Hepatic stellate cell (primary cell): ENCODE measurements around the gene IFT122.
A peak's percentile ranks its signal among the peaks of the same experiment; 100 is the strongest.
"Not testable (repeated sequence)": the region's sequence is repeated elsewhere in the genome, so short reads cannot be mapped to it uniquely, and the experiment has no call there.

Experiments
- DNase-seq: peaks from one replicate; pipeline ENCODE4 v3.0.0; 2011; ENCODE audit warnings: low spot score

IFT122 gene

GRCh38 chr3:129473067-129473768 is 33.2 kb downstream of the IFT122 start:
- no peak for DNase-seq

DNA sequence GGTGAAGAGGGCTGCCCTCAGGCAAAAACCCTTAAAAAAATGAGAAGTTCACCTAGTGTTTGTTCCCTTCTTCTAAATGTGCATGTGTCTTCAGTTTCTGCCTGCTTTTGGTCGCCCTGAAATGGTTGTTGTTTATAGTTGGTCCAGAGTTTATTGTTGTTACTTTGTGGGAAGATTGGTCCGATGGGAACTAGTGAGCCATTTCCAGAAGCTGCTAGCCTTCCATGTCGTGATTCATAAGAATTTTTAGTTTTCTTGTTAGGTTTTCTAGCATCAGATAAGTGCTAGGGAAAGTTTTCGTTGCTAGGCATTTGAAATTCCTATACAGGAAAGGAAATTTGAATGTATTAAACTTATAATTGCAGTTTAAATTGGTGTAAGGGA is 33.7 kb downstream of the IFT122 start:
- no peak for DNase-seq

DNA sequence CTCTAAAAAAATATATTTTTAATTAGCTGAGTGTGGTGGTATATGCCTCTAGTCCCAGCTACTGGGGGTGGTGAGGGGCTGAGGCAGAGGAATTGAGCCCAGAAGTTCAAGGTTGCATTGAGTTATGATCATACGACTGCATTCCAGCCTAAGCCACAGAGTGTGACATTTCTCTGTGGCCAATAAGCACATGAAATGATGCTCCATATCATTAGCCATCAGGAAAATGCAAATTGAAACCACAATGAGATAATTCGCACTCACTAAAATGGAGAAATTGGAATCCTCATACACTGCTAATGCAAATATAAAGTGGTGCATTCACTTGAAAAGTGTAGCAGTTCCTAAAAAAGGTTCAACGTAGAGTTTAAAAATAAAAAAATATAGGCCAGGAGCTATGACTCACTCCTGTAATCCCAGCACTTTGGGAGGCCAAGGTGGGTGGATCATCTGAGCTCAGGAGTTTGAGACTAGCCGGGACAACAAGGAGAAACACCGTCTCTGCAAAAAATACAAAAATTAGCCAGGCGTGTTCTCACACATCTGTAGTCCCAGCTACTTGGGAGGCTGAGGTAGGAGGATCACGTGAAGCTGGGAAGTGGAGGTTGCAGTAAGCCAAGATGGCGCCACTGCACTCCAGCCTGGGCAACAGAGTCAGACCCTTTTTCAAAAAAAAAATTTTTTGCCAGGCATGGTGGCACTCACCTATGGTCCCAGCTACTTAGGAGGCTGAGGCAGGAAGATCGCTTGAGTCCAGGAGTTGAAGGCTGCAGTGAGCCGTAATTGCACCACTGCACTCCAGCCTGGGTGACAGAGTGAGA is 35.2 kb downstream of the IFT122 start:
- no peak for DNase-seq

DNA sequence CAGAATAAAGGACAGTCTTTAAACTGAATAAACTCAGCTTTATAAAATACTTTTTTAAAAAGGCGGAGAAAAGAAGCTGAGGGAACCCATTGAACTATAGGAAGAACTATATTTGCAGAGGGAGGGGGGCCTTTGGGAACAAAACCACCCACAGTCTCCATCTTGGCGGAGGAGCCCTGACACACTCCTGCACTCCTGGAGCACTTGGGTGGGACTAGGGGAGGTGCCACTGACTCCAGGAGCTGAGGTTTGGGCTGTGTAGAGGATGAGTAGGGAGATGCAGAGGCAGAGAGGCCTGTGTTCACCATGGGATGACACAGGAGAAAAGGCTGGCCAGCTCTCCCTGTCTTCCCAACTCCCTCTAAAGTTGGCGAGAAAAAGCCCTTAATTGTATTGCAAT is 35.8 kb downstream of the IFT122 start:
- DNase-seq = no peak

DNA sequence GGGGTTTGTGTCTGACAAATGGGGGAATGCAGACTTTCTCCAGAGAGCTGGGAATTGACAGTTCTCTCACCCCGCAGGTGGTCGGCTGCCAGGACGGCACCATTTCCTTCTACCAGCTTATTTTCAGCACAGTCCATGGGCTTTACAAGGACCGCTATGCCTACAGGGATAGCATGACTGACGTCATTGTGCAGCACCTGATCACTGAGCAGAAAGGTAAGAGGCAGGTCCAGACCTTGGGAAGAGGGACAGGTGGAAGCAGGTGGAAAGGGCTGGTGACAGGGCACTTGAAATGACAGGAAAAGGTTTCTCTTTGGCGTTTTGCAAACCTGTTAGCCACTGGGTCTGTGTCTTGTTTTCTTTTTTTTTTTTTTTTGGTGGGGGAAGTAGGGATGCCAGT is 36.6 kb downstream of the IFT122 start:
- no peak for DNase-seq

DNA sequence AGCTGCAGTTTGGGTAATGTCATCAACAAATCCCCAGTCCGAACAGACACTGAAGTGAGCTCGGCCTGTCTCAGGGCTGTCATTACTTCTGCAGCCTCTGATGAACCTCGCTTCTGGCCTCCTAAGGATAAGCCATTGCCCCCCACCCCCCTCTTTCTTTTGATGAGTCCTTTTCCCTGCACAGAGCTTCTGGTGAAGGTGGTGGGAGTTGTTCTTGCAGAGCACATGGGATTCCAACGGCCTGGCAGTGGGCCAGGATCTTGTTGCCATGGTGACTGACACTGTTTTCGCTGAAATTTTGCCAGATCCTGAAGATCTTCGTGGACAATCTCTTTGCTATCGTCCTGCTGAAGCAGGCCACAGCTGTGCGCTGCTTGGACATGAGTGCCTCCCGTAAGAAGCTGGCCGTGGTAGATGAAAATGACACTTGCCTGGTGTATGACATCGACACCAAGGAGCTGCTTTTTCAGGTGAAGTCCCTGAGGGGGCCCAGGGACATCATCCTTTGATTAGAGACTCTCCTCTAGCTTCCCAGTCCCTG is 41.3 kb downstream of the IFT122 start:
- DNase-seq = not testable (repeated sequence)

DNA sequence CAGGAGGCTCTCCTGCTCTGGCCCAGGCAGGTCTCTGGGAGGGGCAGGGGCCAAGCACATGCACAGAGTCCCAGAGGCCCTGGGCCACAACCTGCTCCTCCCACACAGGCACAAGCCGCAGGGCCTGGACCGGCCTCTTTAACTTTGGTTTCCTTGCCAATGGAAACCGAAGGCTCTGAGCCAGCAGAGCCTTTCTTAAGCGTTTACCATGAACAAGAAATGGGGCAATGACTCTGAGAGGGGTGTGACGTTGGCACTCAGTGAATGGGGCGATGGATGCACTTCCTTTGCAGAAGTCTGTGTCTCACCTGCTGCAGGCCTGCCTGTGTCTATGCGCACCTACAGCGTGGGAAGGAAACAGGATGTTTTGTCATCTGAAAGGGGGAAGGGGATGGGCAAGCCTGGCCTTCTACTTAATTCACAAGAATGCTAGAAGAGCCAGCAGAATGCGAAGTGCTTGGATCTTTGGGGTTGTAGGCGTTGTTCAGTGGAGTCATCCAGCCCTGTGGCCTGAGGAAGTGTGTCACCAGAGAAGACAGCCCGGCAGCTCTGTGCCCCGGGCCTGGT is 41.8 kb downstream of the IFT122 start:
- peak; percentile 28 for DNase-seq

DNA sequence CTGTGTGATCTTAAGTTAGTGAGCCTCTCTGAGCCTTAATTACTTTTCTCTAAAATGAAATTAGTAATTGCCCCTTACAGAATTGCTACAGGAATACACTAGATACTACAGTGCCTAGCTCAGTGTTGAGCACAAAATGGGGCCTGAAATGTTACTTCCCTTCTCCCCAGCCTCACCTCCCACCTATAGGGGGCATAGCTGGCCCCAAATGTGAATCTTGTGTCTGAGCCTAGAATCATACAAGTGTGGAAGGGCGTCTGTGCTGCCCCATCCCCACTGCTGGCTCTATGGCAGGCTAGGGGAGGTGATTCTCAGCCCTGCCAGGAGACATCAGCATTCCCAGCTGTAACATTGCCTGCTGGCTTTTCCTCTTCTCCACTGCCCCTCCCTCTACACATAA is 42.7 kb downstream of the IFT122 start:
- DNase-seq = no peak

- DNase-seq = no peak
These were observed 43.8 kb downstream of the IFT122 start for GRCh38 chr3:129483870-129484269.

- DNase-seq = not testable (repeated sequence)
These were observed 45.1 kb downstream of the IFT122 start for GRCh38 chr3:129485146-129485545.

GRCh38 chr3:129485721-129486663 is 46.0 kb downstream of the IFT122 start:
- DNase-seq = peak; percentile 50

DNA sequence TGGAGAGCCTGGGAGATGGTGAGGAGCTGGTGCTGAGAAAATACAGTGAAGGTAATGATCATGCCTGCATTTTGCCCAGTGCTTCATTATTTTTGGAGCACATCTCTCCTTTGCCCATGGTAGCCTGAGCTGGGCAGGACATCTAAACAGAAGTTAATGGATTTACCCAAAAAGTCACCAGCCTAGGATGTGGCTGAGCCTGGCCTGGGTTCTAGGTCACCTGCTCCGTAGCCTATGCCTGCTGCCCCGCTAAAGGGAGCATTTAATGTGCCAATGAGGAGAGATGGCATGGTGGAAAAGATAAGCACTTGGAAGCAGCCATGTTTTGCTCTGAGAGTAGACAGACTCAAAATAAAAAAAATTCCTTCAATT is 46.6 kb downstream of the IFT122 start:
- no peak for DNase-seq

GRCh38 chr3:129487183-129487867 is 47.3 kb downstream of the IFT122 start:
- DNase-seq = no peak

DNA sequence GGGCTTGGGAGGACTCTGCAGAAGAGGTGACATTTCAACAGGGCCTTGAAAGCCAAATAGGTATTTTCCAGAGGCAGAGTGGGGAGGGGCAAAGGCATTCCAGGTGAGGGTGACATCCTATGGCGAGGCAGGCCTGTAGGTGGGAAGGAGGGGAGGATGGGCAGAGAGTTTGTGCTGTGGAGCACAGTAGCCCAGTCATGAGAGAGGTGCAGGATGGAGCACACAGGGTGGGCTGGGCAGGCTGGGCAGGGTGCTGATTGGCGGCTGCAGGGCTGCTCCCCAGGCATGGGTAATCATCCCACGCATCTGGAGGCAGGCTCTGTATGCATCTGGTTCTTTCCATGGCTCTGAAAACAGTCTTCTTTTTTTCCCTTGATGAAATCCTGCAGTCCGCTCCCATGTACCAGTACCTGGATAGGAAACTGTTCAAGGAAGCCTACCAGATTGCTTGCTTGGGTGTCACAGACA is 47.9 kb downstream of the IFT122 start:
- DNase-seq = not testable (repeated sequence)

- not testable (repeated sequence) for DNase-seq
These were observed 49.2 kb downstream of the IFT122 start for GRCh38 chr3:129489258-129489657.

- peak; percentile 94 for DNase-seq
These were observed 50.2 kb downstream of the IFT122 start for GRCh38 chr3:129490273-129490675.

DNA sequence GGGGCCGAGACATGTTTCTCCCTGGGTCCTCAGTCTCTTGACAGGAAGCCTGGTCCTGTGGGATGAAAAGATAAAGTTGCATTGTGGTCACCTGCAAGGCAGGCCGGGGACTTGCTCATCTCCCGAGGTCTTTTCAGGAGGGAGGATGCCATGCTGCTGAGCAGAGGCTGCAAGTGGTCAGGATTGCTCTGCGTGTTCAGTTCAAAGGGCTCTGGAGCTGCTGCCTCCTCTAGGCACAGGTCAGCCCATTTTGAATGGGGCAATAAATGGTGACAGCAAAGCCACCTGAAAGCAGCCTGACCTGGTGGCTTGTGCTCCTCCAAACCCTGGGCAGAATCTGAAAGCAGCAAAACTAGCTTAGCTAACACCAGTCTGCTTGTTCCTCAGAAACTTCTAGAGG is 51.1 kb downstream of the IFT122 start:
- DNase-seq = not testable (repeated sequence)

DNA sequence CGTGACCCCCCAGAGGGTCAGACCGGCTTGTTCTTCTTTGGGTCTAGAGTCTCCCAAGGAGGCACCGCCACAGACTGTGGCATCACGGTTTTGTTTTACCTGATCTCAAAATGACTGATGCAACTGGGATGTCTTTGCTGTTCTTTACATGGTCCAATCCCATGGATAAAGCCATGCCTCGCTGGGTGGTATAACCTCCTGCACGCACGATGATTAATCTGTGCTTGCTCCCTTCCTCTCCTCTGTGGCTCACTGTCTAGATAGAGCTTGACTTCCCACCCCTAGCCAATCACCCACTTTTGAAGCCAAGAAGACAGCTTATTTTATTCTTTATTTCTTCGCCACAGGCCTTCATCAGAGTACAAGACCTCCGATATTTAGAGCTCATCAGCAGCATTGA is 51.8 kb downstream of the IFT122 start:
- no peak for DNase-seq

DNA sequence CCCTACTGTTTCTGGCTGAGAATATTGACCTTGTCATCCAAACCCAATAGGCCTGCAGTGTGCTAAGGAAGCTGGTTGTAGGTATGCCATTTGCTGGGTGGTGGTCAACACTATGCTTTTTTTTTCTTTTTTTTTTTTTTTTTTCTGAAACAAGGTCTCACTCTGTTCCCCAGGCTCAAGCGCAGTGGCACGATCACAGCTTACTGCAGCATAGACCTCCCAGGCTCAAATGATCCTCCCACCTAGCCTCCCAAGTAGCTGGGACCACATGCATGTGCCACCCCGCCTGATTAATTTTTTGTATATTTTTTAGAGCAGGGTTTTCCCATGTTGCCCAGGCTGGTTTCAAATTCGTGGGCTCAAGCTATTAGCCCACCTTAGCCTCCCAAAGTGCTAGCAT is 52.7 kb downstream of the IFT122 start:
- no peak for DNase-seq

DNA sequence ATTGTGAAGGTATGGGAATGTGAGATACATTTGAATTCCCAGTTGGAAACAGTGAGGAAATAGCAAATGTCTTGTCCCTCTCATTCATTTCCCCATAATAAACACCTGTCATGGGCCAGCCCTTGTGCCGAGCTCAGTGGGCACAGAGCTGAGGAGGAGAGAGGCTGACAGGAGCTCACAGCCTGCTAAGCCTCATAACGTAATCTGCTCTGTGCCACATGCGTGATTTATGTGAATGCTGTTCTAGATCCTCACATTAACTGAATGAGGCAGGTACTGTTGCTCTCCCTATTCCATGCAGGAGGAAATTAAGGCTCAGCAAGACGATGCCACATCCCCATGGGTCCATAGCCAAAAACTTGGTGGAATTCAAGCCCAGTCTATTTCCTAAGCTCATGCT is 53.2 kb downstream of the IFT122 start:
- DNase-seq = no peak

GRCh38 chr3:129494499-129494898 is 54.5 kb downstream of the IFT122 start:
- not testable (repeated sequence) for DNase-seq
